GM06990 (cell line): ENCODE data around the gene PHAF1.

Experiments used
- DNase-seq: peaks from one replicate; pipeline ENCODE4 v3.0.0-alpha.2; 2011; ENCODE audit not compliant: insufficient read length; ENCODE audit errors: extremely low read depth
- H3K27me3 ChIP-seq: replicated peaks from 2 replicates; pipeline ENCODE4 v1.6.0; 2011; ENCODE audit warnings: low read length; ENCODE audit not compliant: control insufficient read depth, insufficient read depth
- H3K36me3 ChIP-seq: 2 replicates; pipeline ENCODE4 v1.5.1; 2011; ENCODE audit warnings: low read length; ENCODE audit not compliant: control insufficient read depth, insufficient read depth
- H3K4me3 ChIP-seq: replicated peaks from 2 replicates; pipeline ENCODE4 v1.5.1; 2011; ENCODE audit warnings: low read depth, mild to moderate bottlenecking, control low read depth, low read length
- TF ChIP-seq, protein P1 (sequence below): IDR thresholded peaks from 2 replicates; pipeline ENCODE4 v1.5.1; 2011; ENCODE audit warnings: low read length, control low read depth, mild to moderate bottlenecking, inconsistent platforms; ENCODE audit not compliant: insufficient read depth, poor library complexity, severe bottlenecking

Gene PHAF1

GRCh38 chr16:67150833-67151396 is 41.2 kb downstream of the PHAF1 start, which contains the start of gene B3GNT9:
TSS of gene B3GNT9 (minus strand) at chr16:67150998. CDS start at chr16:67150485, 513 bp downstream.
- TF ChIP-seq, protein P1, sequence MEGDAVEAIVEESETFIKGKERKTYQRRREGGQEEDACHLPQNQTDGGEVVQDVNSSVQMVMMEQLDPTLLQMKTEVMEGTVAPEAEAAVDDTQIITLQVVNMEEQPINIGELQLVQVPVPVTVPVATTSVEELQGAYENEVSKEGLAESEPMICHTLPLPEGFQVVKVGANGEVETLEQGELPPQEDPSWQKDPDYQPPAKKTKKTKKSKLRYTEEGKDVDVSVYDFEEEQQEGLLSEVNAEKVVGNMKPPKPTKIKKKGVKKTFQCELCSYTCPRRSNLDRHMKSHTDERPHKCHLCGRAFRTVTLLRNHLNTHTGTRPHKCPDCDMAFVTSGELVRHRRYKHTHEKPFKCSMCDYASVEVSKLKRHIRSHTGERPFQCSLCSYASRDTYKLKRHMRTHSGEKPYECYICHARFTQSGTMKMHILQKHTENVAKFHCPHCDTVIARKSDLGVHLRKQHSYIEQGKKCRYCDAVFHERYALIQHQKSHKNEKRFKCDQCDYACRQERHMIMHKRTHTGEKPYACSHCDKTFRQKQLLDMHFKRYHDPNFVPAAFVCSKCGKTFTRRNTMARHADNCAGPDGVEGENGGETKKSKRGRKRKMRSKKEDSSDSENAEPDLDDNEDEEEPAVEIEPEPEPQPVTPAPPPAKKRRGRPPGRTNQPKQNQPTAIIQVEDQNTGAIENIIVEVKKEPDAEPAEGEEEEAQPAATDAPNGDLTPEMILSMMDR = no peak
- Histone ChIP-seq H3K27me3 (no peaks in the 10 kb centered on the region), H3K36me3 (peaks cover 19% of the 10 kb centered on the region), H3K4me3 (peak within 1 kb of the TSS; percentile 76)
- DNase-seq = peak; percentile 67

DNA sequence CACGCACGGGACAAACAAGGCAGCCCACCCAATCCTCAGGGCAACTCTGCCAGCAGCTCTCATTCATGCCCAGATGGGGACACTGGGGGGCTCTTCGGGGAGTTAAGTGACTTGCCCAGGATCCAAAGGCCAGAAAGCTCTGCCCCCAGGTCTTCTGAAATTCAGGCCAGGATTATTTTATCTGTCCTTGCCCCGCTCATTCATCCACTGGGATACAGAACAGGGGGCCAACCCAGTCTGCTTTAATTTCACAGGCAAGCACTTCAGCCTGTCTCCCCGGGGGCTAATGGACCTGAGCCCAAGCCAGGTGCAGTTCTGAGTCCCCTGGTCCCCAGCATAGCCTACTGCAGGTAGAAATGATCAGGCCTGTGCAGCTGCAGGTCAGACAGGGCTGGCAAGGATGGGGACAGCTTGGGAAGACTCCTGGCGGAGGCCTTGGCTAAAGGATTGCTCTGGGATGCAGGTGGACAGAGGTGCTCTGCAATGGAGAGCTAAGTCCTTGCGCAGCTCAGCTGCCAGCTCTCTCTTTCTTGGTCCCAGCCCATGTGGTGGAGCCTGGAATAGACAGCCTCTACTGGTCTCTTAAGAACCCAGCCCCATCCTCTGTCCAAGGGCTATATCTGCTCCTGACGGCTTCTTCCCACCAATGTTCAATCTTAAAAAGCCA is 41.8 kb downstream of the PHAF1 start:
- TF ChIP-seq, protein P1 = no peak
- Histone ChIP-seq H3K27me3 (no peaks in the 10 kb centered on the region), H3K4me3 (no peak overlapping the region), H3K36me3 (peaks cover 15% of the 10 kb centered on the region)
- no peak for DNase-seq

- H3K36me3 ChIP-seq = peaks cover 2% of the 10 kb centered on the region
- peak overlapping the region; percentile 31 for H3K4me3 ChIP-seq
- TF ChIP-seq, protein P1 = no peak
- H3K27me3 ChIP-seq = no peaks in the 10 kb centered on the region
- no peak for DNase-seq
Observed at GRCh38 chr16:67154578-67155294, 45.0 kb downstream of the PHAF1 start.

DNA sequence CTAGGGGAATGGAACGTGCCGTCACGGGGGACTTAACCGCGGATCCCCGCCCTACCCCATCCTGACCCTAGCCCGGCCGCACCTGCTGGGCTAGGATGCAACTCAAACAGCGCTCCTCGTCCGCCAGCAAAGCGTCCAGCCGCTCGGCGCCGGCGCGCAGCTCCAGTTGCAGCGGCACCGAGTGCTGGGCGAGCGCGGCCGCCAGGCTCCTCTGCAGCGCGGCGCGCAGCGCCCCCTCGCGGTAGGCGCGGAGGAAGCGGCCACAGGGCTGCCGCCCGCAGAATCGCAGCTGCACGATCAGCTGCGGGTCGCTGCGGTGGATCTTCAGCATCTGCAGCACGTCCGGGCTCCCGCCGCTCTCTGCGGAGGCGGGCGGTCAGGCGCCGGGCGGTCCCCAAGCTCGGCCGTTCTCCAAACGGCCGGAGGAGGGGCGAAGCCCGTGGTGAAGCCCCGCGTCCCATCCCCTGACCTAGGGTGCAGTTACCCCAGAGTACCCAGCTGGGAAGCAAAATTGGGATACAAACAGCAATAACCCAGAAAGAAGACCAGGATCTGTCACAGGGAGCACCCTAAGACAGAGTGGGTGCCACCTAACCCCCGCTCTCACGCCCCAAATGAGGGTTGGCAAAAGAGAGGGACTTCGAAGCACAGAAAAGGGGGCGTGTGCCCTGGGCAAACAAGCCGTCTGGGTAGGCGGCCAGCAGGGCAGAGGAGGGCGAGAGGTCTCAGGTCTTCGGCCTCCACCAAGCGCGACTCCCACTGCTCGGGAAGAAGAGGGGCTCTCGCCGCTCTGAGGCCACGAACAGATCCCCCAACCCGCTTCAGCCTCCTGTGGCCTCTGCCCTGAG is 45.8 kb downstream of the PHAF1 start:
- H3K36me3 ChIP-seq = peaks cover 2% of the 10 kb centered on the region
- no peaks in the 10 kb centered on the region for H3K27me3 ChIP-seq
- peak; percentile 87 for DNase-seq
- TF ChIP-seq, protein P1 = peak; percentile 56
- peak overlapping the region; percentile 31 for H3K4me3 ChIP-seq

DNA sequence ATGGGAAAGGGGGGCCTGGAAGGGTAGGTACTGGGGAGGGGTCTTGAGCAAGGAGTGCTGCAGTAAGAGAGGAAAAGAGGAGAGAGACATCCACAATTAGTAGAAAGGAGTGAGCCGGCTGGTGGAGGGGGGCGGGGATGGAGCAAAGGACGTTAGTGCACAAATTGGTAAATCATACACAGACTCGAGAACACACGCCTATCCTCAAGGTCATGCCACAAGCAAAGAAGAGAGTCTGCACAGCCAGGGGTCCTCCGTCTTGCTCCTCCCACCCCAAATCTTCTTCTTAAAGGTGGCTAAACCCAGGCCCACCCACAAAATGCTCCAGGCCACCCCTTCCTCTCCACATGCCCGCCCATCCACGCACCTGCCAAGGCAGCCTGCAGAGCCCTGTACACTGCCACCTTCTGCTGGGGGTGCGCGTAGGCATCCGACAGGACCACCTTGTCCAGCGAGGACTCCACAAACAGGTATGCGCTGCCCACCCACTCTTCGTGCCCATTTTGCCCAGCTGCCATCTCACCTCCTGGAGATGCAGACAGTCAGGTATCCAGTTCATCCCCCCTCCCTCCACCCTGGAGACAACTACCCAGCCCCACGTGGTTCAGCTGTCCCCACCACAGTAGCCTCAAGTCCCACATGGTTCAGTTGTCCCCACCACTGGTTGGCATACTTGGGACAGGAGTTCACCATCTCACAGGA is 46.6 kb downstream of the PHAF1 start:
- TF ChIP-seq, protein P1 = no peak
- H3K4me3 ChIP-seq = no peak overlapping the region
- DNase-seq = no peak
- peaks cover 2% of the 10 kb centered on the region for H3K36me3 ChIP-seq
- H3K27me3 ChIP-seq = no peaks in the 10 kb centered on the region
